CD4-positive, alpha-beta T cell (primary cell): ENCODE results near the gene BCL7B. TPM values are rescaled to one million over a fixed set of nuclear protein-coding genes. Genes with fewer than 3 reads are reported as not detected.
"Not testable (repeated sequence)": the region's sequence is repeated elsewhere in the genome, so short reads cannot be mapped to it uniquely, and the experiment has no call there.

Experiments used
- ATAC-seq: fragments of 200-7000 bp; cut with Tn5 transposase; one replicate; pipeline ENCODE4 v1.10.0; 2022; ENCODE audit warnings: mild to moderate bottlenecking; ENCODE audit not compliant: poor library complexity
- CTCF ChIA-PET: fragments of 350-600 bp; sonication (Branson Sonifier 250); formaldehyde crosslinking; loops from one replicate; lab custom pipeline; 2021; ENCODE audit warnings: antibody characterized with exemption, inconsistent platforms; lab: Charles Lee
- POLR2A ChIA-PET: fragments of 350-600 bp; sonication (Branson Sonifier 250); formaldehyde crosslinking; loops from one replicate; lab custom pipeline; 2021; ENCODE audit warnings: antibody characterized with exemption, inconsistent platforms; lab: Charles Lee
- DNase-seq, 14 experiments: peaks; one replicate each; pipeline ENCODE4 v3.0.0-alpha.2; 2013 to 2020; ENCODE audit warnings: mixed read lengths in 2 of 14
- H3K27ac ChIP-seq, 2 donors: one replicate each; pipeline versions ENCODE4 v1.5.1 to v1.7.0; 2013; ENCODE audit warnings: low read length in 2 of 2, low read depth in 1 of 2, mild to moderate bottlenecking in 1 of 2
- H3K27me3 ChIP-seq, 2 experiments: 1 replicate in 1 of 2; 2 replicates in 1 of 2; pipeline versions ENCODE4 v1.6.1 to v1.7.0; 2013; ENCODE audit warnings: low read length in 2 of 2, control low read depth in 1 of 2, mild to moderate bottlenecking in 1 of 2, moderate library complexity in 1 of 2; ENCODE audit not compliant: insufficient read depth in 2 of 2, control insufficient read depth in 1 of 2
- H3K36me3 ChIP-seq: one replicate; pipeline ENCODE4 v1.6.1; 2013; ENCODE audit warnings: low read length, control low read depth; ENCODE audit not compliant: insufficient read depth
- H3K4me1 ChIP-seq: one replicate; pipeline ENCODE4 v1.6.1; 2013; ENCODE audit warnings: low read length, control low read depth; ENCODE audit not compliant: insufficient read depth
- H3K4me3 ChIP-seq: one replicate; pipeline ENCODE4 v1.5.1; 2013; ENCODE audit warnings: mild to moderate bottlenecking, low read length, moderate library complexity
- H3K9me3 ChIP-seq, 2 experiments: 1 replicate in 1 of 2; 2 replicates in 1 of 2; pipeline versions ENCODE4 v1.6.1 to v1.7.0; 2013; ENCODE audit warnings: low read length in 2 of 2, mild to moderate bottlenecking in 2 of 2, control low read depth in 1 of 2, moderate library complexity in 1 of 2; ENCODE audit not compliant: control insufficient read depth in 1 of 2, insufficient read depth in 1 of 2
- H3K27ac Mint-ChIP-seq: one replicate; pipeline ENCODE4 v1.8.0; 2020; ENCODE audit warnings: mixed read lengths
- H3K27me3 Mint-ChIP-seq: one replicate; pipeline ENCODE4 v1.8.0; 2021; ENCODE audit warnings: mixed read lengths
- H3K36me3 Mint-ChIP-seq: one replicate; pipeline ENCODE4 v1.8.0; 2021; ENCODE audit warnings: low read depth, mixed read lengths
- H3K4me1 Mint-ChIP-seq: one replicate; pipeline ENCODE4 v1.8.0; 2021; ENCODE audit warnings: low read depth, mixed read lengths
- H3K4me3 Mint-ChIP-seq: one replicate; pipeline ENCODE4 v1.8.0; 2020; ENCODE audit warnings: mild to moderate bottlenecking, mixed read lengths
- H3K9me3 Mint-ChIP-seq: one replicate; pipeline ENCODE4 v1.8.0; 2020; ENCODE audit warnings: mixed read lengths
- CTCF ChIP-seq: fragments of 200-600 bp; IDR thresholded peaks from one replicate; pipeline ENCODE4 v1.8.0; 2022; ENCODE audit warnings: antibody characterized with exemption, mild to moderate bottlenecking
- intact Hi-C, 2 experiments: fragments of 100-400 bp; cut with DNase I in 1 of 2; cut with micrococcal nuclease in 1 of 2; formaldehyde crosslinking; loops; one replicate each; pipeline versions ENCODE4 v1.15.1 to v1.9.0; 2023 to 2025; cut with DNase I, micrococcal nuclease
- total RNA-seq, 174 experiments: library from RNA in 2 of 174; stranded (reverse) in 2 of 174; gene quantifications; one replicate each; pipeline ENCODE4 v1.2.3 and lab custom pipeline; 2021 to 2026

BCL7B gene
- total RNA-seq, 2 experiments from 2014 or later: 102 TPM

- H3K4me3 ChIP-seq: no peak overlapping the region
- H3K36me3 ChIP-seq: no peaks in the 10 kb centered on the region
- H3K27me3 ChIP-seq: no peaks in the 10 kb centered on the region
- no peak for TF ChIP-seq CTCF
- ChIA-PET POLR2A (no interaction called here), CTCF (interaction anchor here (0.8 kb wide), 2 partner anchors 24 to 485 kb away, joined by 3 read pairs; no protein-coding TSS in a partner anchor)
- ATAC-seq: no peak
- no peaks in the 10 kb centered on the region for H3K9me3 ChIP-seq
- Mint-ChIP-seq H3K9me3 (no peaks in the 10 kb centered on the region), H3K4me3 (no peak overlapping the region), H3K27ac (no peak overlapping the region), H3K27me3 (no peaks in the 10 kb centered on the region), H3K36me3 (no peaks in the 10 kb centered on the region), H3K4me1 (peaks cover 18% of the 10 kb centered on the region)
- intact Hi-C loops: no loop called here
- H3K27ac ChIP-seq: no peak overlapping the region
- peaks cover 13% of the 10 kb centered on the region for H3K4me1 ChIP-seq
- DNase-seq: no peak
These were observed 25.2 kb upstream of the BCL7B start for GRCh38 chr7:73582664-73583202.

- POLR2A ChIA-PET, H3K27me3 ChIP-seq, H3K27ac ChIP-seq, H3K4me3 Mint-ChIP-seq, DNase-seq, H3K9me3 ChIP-seq, intact Hi-C loops, H3K36me3 ChIP-seq, H3K36me3 Mint-ChIP-seq, ATAC-seq, H3K4me3 ChIP-seq, H3K27me3 Mint-ChIP-seq, H3K27ac Mint-ChIP-seq, H3K9me3 Mint-ChIP-seq: not testable (repeated sequence)
- peaks cover 29% of the 10 kb centered on the region for H3K4me1 ChIP-seq
- CTCF ChIA-PET: interaction anchor here (0.7 kb wide), 1 partner anchor 16 kb away, joined by 3 read pairs; no protein-coding TSS in a partner anchor
- peaks cover 23% of the 10 kb centered on the region for H3K4me1 Mint-ChIP-seq
These were observed 23.5 kb upstream of the BCL7B start for GRCh38 chr7:73581006-73581405.

GRCh38 chr7:73578342-73579128 lies 21.0 kb upstream of the BCL7B start, which contains the start of gene TBL2:
TBL2 (minus strand) TSS chr7:73578579; CDS start chr7:73578549, 30 bp downstream.
- no peaks in the 10 kb centered on the region for H3K9me3 ChIP-seq
- ChIA-PET POLR2A (interaction anchor here (0.6 to 2.3 kb wide), 12 partner anchors 9 to 162 kb away, joined by 3 to 38 read pairs (median 5); partner anchors contain the start of genes ABHD11, BAZ1B and BCL7B), CTCF (interaction anchor here (1.2 to 1.5 kb wide), 3 partner anchors 9 to 156 kb away, joined by 3 to 5 read pairs (median 3); no protein-coding TSS in a partner anchor)
- peaks cover 16% of the 10 kb centered on the region for H3K36me3 ChIP-seq
- peak within 1 kb of the TSS; percentile 89 for H3K27ac Mint-ChIP-seq
- peaks cover 35% of the 10 kb centered on the region for H3K4me1 ChIP-seq
- H3K9me3 Mint-ChIP-seq: no peaks in the 10 kb centered on the region
- peaks cover 19% of the 10 kb centered on the region for H3K36me3 Mint-ChIP-seq
- no peaks in the 10 kb centered on the region for H3K27me3 Mint-ChIP-seq
- DNase-seq: peak; percentile 96 to 99 (median 99)
- intact Hi-C loops: loop anchor here (1.0 to 2.0 kb wide), 3 partner anchors 21 to 104 kb away; partner anchors contain the start of genes BAZ1B (in 2 of the 2), BCL7B (in 2 of the 2), BUD23 (in 1 of the 2) and DNAJC30 (in 1 of the 2)
- peak within 1 kb of the TSS; percentile 63 for H3K4me3 ChIP-seq
- ATAC-seq: peak; percentile 89
- peak within 1 kb of the TSS; percentile 86 for H3K4me3 Mint-ChIP-seq
- no peaks in the 10 kb centered on the region for H3K27me3 ChIP-seq
- H3K27ac ChIP-seq: peak within 1 kb of the TSS; percentile 78 to 88
- no peak for TF ChIP-seq CTCF
- H3K4me1 Mint-ChIP-seq: peaks cover 23% of the 10 kb centered on the region
